GM23248 (cell line): ENCODE results near the gene PRSS33.

Experiments
- EZH2 ChIP-seq: fragments of 200-600 bp; sonication (generic); IDR thresholded peaks from 2 replicates; pipeline ENCODE4 v1.6.1; 2018; ENCODE audit warnings: antibody characterized with exemption, mild to moderate bottlenecking; ENCODE audit not compliant: insufficient read depth, poor library complexity, severe bottlenecking
- EZH2phosphoT487 ChIP-seq: fragments of 200-600 bp; sonication (generic); IDR thresholded peaks from 2 replicates; pipeline ENCODE4 v1.6.1; 2018; ENCODE audit warnings: antibody characterized with exemption, moderate library complexity, mild to moderate bottlenecking, low read depth; ENCODE audit not compliant: insufficient read depth

GRCh38 chr16:2815299-2815771 lies 28.0 kb upstream of the PRSS33 start:
- TF ChIP-seq EZH2phosphoT487 (no peak), EZH2 (no peak)
